Thyroid gland (tissue), 4 donors: ENCODE data around the gene CRK. TPM values are rescaled to one million over a fixed set of nuclear protein-coding genes. Genes with fewer than 3 reads are reported as not detected.
"Not testable (repeated sequence)": the region's sequence is repeated elsewhere in the genome, so short reads cannot be mapped to it uniquely, and the experiment has no call there.

Experiments used
- DNase-seq, 2 donors: peaks; one replicate each; pipeline ENCODE4 v3.0.0-alpha.2; 2019
- H3K27ac ChIP-seq, 3 donors: fragments of 200-600 bp; sonication (generic); 1 replicate in 2 of 3; 2 replicates in 1 of 3; pipeline ENCODE4 v1.5.1; 2016 to 2019; ENCODE audit warnings: mild to moderate bottlenecking in 1 of 3, moderate library complexity in 1 of 3
- H3K27me3 ChIP-seq: fragments of 200-600 bp; sonication (generic); one replicate; pipeline ENCODE4 v1.5.1; 2019
- H3K36me3 ChIP-seq, 2 donors: fragments of 200-600 bp; sonication (generic); one replicate each; pipeline ENCODE4 v1.5.1; 2016 to 2019
- H3K4me1 ChIP-seq, 2 donors: fragments of 200-600 bp; sonication (generic); one replicate each; pipeline ENCODE4 v1.5.1; 2017 to 2019
- H3K4me3 ChIP-seq, 3 donors: fragments of 200-600 bp; sonication (generic); replicated peaks in 1 of 3; 1 replicate in 2 of 3; 2 replicates in 1 of 3; pipeline ENCODE4 v1.5.1; 2016; ENCODE audit warnings: mild to moderate bottlenecking in 1 of 3
- H3K9me3 ChIP-seq: fragments of 200-600 bp; sonication (generic); one replicate; pipeline ENCODE4 v1.5.1; 2017
- CTCF ChIP-seq, 6 experiments: fragments of 200-600 bp in 3 of 6; fragments of 450-650 bp in 3 of 6; sonication (generic) in 3 of 6; IDR thresholded peaks; one replicate each; pipeline ENCODE4 v1.5.1; 2016 to 2019; ENCODE audit warnings: antibody characterized with exemption in 6 of 6, mild to moderate bottlenecking in 2 of 6, inconsistent platforms in 1 of 6, moderate library complexity in 1 of 6
- POLR2A ChIP-seq, 2 donors: fragments of 450-650 bp; IDR thresholded peaks; one replicate each; pipeline ENCODE4 v1.6.1; 2017; ENCODE audit warnings: antibody characterized with exemption in 2 of 2, mild to moderate bottlenecking in 2 of 2, moderate library complexity in 1 of 2
- WGBS, 2 donors: methylation state at CpG; one replicate each; pipeline ENCODE4 v1.1.5; 2017; 5-methylcytosine and 5-hydroxymethylcytosine counted together
- intact Hi-C: fragments of 100-400 bp; cut with DNase I; formaldehyde crosslinking; loops from one replicate; pipeline ENCODE4 v1.15.1; 2023
- total RNA-seq, 4 donors: library from RNA; depleted of rRNA; stranded (reverse); fragments of >200 nt; gene quantifications; one replicate each; pipeline ENCODE4 v1.2.3, GENCODE V29; 2016

Gene CRK
- total RNA-seq, 4 donors from 2014 or later, result 89.6 to 140 (median 98.7) TPM

- TF ChIP-seq POLR2A (IDR thresholded peaks at IDR 0.05) (no peak), CTCF (IDR thresholded peaks at IDR 0.05) (no peak)
- whole genome bisulfite sequencing, 2 donors, result 22 to 26% methylated on average over 2 of the region's 2 CpGs
- no peaks in the 10 kb centered on the region for H3K9me3 ChIP-seq
- intact Hi-C loops, result no loop called here
- H3K4me3 ChIP-seq, result peak overlapping the region in 2 of 3 donors; percentile 66 to 83
- peaks cover 43 to 52% of the 10 kb centered on the region in 2 donors for H3K4me1 ChIP-seq
- H3K36me3 ChIP-seq, result no peaks in the 10 kb centered on the region
- H3K27me3 ChIP-seq, result no peaks in the 10 kb centered on the region
- DNase-seq, result no peak
- H3K27ac ChIP-seq, result peak overlapping the region; percentile 96 to 99 (median 99)
Measured at GRCh38 chr17:1398028-1398427, 58.0 kb downstream of the CRK start.

- H3K36me3 ChIP-seq, H3K9me3 ChIP-seq, H3K27me3 ChIP-seq, H3K4me3 ChIP-seq, intact Hi-C loops, DNase-seq: not testable (repeated sequence)
- Histone ChIP-seq H3K4me1 (peaks cover 62 to 70% of the 10 kb centered on the region in 2 donors), H3K27ac (peak overlapping the region in 1 of 3 donors; percentile 99)
- WGBS, 2 donors, result 90 to 93% methylated on average over 26 of the region's 26 CpGs
Measured at GRCh38 chr17:1395876-1396665, 60.0 kb downstream of the CRK start.

GRCh38 chr17:1391577-1391976, 64.5 kb downstream of the CRK start:
- no peak overlapping the region for H3K4me3 ChIP-seq
- no peaks in the 10 kb centered on the region for H3K9me3 ChIP-seq
- peaks cover 73 to 83% of the 10 kb centered on the region in 2 donors for H3K4me1 ChIP-seq
- 88 to 97% methylated on average over 9 of the region's 9 CpGs for WGBS, 2 donors
- TF ChIP-seq POLR2A (IDR thresholded peaks at IDR 0.05) (no peak), CTCF (IDR thresholded peaks at IDR 0.05) (no peak)
- no peaks in the 10 kb centered on the region for H3K27me3 ChIP-seq
- peak overlapping the region in 1 of 3 donors; percentile 34 for H3K27ac ChIP-seq
- no peaks in the 10 kb centered on the region for H3K36me3 ChIP-seq
- intact Hi-C loops, result no loop called here
- no peak for DNase-seq

- Histone ChIP-seq H3K36me3 (no peaks in the 10 kb centered on the region), H3K9me3 (no peaks in the 10 kb centered on the region), H3K27me3 (no peaks in the 10 kb centered on the region), H3K27ac (peak overlapping the region in 2 of 3 donors; percentile 15 to 34), H3K4me3 (no peak overlapping the region), H3K4me1 (peaks cover 78 to 90% of the 10 kb centered on the region in 2 donors)
- DNase-seq, result no peak
- WGBS, 2 donors, result 38 to 47% methylated on average over 6 of the region's 6 CpGs
- TF ChIP-seq CTCF (IDR thresholded peaks at IDR 0.05) (no peak), POLR2A (IDR thresholded peaks at IDR 0.05) (no peak)
- intact Hi-C loops, result no loop called here
Measured at GRCh38 chr17:1390432-1391367, 65.3 kb downstream of the CRK start.

GRCh38 chr17:1387490-1388227, 68.4 kb downstream of the CRK start:
- H3K36me3 ChIP-seq, H3K9me3 ChIP-seq, H3K4me3 ChIP-seq, H3K27me3 ChIP-seq: not testable (repeated sequence)
- 43 to 52% methylated on average over 22 of the region's 22 CpGs for WGBS, 2 donors
- H3K4me1 ChIP-seq, result peaks cover 78 to 89% of the 10 kb centered on the region in 2 donors
- intact Hi-C loops, result loop anchor here (10.0 kb wide), 1 partner anchor 67 kb away; the partner anchor contains the start of gene CRK
- DNase-seq, result peak in 1 of 2 donors; percentile 42
- H3K27ac ChIP-seq, result peak overlapping the region in 2 of 3 donors; percentile 27 to 58

- Histone ChIP-seq H3K27ac (peak overlapping the region; percentile 4 to 58 (median 27)), H3K4me1 (peaks cover 71 to 80% of the 10 kb centered on the region in 2 donors)
- H3K9me3 ChIP-seq, DNase-seq, H3K4me3 ChIP-seq, H3K36me3 ChIP-seq, H3K27me3 ChIP-seq: not testable (repeated sequence)
- intact Hi-C loops, result loop anchor here (10.0 kb wide), 1 partner anchor 68 kb away; the partner anchor contains the start of gene CRK
- 80 to 86% methylated on average over 8 of the region's 8 CpGs for WGBS, 2 donors
Measured at GRCh38 chr17:1386675-1387190, 69.3 kb downstream of the CRK start.
